HG02884 (cell line): ENCODE results near the gene EPB41L4A.

Source experiments
- ATAC-seq: cut with Tn5 transposase; IDR thresholded peaks from one replicate; pipeline ENCODE4 v1.9.1; 2021; ENCODE audit warnings: mild to moderate bottlenecking, moderate library complexity; ENCODE audit not compliant: unreplicated experiment

The EPB41L4A gene

DNA sequence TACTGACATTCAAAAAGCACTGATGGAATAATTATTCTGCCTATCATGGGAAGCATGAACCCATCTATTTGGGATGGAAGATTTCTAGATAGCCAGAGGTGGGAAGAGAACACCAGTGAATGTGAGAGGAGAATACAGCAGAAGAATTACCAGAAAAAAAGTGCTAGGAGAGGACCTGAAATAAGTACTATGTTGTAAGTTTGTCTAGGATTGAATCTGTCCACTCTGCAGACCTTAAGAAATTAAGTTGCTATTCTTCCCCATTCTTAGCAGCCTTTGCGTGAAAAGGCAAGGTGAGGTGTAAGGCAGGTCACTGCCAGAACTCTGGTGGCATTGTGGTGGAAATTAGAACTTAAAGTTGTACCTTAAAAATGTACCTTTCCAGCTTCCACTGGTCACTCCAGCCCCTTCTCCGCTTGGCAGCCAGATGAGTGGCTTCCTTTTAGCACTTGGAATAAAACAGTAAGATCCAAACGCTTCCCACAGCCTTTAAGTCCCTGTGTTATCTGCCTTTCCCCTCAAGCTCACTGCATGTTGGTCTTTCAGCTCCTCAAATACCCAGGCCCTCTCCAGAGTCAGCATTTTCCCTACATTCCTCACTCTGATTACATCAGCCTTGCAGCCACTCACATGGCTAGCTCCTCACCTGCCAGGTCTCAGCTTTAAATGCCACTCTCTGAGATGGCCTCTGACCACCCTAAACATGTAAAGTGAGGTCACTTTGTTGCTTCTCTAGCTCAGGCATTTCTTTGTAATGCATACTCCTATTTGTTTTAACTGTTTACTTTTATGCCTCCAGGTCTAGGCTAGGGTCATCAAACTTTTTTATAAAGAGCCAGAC, 253.0 kb downstream of the EPB41L4A start:
- ATAC-seq = no peak

DNA sequence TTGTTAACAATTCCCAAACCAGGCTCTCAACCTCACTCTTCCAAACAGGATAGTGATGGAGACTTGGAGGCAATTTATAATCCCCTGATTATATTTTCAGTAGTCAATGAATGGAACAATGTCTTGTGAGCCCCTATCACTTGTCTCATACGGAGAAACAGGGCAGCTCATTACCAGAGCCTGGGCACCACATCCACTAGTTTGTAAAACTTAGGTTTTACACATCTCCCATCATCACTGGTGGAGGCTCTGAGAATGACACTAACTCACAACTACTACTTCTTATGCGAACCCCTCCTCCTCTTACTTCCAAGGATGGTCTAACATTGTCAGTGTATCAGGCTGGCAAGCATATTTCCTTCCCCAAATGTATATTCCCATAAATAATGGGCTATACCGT, 253.7 kb downstream of the EPB41L4A start:
- ATAC-seq = no peak

DNA sequence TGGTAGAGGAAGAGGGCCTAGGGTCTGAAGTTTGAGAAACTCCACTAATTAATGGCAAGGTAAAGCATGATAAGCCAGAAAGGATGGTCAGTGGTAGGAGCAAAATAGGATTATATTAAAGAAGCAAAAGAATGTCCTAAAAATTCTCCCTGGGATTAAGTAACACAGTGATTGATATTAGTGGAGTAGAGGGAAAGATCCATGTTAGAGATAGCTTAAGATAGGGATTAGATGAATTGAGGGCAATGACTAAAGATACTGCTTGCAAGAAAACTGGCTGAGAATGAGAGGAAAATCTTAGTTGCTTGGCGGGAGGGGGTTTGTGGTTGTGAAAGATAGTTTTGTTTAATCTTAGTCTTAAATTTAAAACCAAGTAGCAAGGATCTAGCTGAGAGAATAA, 255.6 kb downstream of the EPB41L4A start:
- ATAC-seq = no peak

DNA sequence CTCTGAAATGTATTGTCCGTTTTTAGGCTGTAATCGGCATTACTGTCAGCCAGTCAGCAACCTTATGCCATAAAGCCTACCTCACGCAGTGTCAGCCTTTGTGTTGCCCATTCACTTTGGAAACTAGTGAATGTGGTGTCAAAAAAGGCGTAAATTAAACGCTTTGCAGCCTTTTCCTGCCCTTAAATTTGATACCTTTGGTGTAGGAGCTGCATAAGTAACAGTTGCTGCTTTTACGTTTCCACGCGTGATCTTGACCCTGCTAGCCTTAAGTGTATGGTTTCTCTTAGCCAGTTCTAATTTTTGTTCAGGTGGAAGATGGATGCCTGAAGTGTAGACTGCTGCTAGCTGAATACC, 257.7 kb downstream of the EPB41L4A start:
- ATAC-seq = no peak

DNA sequence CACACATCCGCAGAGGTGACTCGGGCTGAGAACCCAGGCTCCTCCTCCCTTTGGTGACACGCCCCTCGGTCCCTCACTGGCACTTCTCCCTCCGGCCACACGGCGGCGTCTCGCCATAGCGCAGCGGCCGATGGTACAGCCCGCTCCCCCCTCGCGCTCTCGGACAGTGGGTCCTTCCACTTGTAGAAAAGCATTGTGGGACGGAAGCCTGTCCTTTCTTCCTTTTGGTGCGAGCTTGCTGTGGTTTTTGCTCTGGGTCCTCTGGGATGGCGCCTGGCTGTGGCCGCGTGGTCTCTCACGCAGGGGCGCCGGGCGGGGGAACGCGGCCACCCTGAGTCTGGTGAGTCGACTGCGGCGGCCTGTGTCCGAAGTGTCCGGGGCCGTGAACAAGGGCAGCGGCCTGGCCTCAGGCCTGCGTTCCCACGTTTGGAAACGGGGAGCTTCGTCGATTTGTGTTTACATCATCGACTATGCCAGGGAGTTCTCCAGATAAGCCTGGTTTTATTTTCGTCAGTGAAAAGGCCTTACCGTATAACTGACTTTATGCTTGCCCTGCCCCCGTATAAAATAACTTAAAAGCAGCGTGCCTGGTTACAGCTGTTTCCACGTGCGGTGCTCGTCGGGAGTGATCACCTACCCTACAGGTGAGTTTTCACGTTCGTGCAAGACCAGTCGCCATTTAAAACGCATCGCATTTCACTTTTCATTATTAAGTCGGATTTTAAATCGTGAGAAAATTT, 258.3 kb downstream of the EPB41L4A start:
- peak; percentile 95 for ATAC-seq

DNA sequence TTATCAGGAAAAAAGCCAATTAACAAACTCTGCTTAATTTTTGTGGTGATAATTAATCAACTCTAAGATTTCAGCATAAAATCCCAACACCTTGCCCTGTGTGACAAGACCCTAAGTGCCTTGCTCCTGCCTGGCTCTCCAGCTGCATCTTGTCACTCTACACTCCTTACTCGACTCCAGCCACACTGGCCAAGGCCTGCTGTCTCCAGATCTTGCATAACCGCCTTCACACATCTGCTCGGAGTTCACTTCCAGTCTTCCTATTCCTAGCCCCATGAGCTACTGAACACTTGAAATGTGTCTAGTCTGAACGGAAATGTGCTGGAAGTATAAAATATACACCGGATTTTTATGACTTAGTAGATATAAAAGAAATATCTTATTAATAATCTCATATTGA, 259.6 kb downstream of the EPB41L4A start:
- ATAC-seq = no peak

DNA sequence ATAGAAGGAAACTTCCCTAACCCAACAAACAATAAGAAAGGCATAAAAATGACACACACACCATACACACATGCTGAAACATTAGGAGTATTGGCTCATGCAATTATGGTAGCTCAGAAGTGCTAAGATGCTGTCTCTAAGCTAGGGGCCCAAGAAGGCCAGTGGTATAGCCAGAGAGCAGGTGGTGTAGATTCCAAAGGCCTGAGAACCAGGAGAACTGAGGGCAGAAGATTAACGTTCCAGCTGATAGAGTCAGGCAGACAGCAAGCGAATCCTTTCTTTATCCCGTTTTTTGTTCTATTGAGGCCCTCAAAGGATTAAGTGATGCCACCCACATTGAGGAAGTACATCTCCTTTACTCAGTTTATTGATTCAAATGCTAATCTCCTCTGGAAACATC, 262.9 kb downstream of the EPB41L4A start:
- ATAC-seq = no peak

DNA sequence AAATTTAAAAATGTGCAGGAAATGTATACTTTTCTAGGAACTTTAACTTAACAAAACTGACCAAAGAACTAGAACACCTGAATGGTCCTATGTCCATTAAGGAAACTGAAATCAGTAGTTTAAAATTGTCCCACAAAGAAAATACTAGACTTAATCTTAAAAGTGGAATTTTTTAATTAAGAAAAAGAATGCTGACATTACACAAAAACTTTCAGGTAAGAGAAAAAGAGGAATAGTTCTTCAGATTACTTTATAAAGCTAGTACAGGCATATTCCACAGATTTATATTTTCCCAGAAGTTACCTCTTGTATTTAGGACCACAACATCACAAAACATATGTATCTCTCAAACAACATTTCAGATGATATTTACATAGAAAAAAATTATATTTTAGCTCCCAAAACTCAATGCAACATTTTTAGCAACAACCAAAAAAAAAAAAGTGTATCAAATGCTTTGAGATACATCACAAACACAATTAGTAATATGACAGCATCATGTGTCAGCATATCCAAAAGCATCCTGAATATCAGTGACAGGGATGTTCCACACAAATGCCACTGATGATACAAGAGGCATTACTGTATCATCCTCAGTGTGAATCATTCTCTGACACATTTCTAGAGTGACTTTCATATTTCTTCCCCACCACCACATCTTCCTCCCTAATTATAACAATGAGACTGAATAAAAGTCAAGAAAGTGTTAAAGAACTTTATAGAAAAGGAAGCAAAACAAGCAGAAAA, 264.0 kb downstream of the EPB41L4A start:
- ATAC-seq = no peak

DNA sequence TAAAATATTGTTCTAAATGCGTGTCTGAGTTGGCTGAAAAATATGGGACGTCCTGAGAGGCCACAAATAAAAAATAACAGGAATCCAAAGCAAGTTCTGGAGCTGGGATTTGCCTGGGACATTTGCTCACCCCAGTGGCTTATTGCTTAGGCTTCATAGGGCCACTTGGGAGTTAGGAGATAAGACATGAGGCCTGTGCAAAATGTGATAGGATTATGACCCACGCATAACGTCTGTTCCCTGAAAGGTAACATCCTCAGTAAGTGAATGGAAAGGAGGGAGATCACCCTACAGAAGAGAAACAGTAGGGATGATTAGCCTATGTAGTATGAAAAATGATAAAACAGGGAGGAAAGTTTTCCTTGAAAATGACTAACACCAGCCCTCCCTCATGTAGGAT, 269.4 kb downstream of the EPB41L4A start:
- no peak for ATAC-seq

DNA sequence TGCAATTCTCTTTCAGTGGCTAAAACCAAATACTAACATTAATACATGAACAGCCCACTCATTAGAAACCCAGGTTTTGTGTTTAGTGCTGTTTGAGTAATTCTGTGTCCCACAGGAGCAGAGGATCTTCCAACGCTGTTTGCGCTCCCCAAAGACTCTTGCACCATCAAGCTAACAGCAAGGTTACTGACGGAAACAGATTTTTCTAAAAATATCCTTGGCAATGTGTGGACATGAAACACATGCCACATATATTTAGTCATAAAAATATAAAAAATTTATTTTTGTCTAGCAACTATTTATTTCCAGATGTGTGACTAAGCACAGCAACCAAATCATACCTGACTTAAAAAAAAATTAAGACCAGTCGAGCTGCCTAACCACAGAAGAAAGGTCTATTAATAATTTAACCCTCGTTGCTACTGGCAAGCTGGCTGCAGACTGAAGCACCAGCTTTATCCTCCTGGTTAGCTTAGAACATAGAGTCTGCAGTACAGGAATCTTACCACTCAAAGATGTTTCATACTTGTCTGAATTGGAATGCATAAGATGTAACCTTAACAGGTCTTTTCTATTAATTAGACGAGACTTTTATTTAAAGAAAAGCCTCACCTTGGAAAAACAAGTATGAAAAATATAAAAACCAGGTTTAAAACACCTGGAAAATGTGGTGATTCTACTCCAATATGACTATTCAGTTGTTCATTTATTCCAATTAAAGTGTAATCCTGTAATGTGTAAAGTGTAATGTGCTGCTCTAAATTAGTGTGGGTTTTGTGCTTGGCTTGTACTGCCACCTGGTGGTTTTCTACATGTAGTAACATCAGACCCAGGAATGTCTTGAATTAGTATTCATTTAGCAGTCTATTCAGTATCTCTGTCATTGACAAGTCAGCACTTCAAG, 272.5 kb downstream of the EPB41L4A start:
- ATAC-seq = peak; percentile 58

DNA sequence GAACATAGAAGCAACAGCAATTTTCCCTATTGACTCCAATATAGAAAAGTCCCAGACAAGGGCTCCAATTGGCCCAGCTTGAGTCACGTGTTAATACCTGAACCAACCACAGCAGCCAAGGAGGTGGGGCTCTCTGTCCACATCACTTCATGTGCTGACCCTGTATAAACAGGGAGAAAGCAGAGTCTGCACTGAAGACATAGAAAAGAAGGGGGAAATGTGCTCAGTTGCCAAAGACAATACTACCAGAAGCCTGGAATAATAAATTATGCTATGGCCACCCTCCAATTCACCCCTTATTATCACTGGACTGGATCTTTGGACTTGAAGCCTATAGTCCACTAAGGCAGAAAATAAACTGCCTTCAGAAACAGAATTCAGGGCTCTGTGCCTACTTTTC, 275.4 kb downstream of the EPB41L4A start:
- ATAC-seq = no peak

DNA sequence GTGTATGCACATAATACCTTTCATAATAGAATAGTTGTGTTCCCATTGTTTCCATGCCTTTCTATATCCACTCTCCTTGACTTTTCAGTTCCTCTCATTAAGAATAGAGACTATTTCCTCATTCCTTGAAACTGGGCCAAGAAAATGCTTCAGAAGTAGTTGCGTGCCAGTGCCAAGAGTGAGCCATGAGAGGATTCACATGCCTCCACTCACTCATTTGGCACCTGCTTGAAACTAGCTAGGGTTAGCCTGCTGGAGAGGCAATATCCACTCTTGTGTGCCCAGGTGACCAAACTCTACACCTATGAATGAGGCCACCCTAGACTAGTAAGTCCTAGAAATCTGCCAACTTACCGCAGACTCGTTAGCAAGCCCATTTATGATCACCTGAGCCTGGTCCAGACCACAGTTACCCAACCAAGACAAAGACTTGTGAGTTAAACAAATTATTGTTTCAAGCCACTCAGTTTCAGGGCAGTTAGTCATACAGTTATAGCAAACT, 276.3 kb downstream of the EPB41L4A start:
- no peak for ATAC-seq

DNA sequence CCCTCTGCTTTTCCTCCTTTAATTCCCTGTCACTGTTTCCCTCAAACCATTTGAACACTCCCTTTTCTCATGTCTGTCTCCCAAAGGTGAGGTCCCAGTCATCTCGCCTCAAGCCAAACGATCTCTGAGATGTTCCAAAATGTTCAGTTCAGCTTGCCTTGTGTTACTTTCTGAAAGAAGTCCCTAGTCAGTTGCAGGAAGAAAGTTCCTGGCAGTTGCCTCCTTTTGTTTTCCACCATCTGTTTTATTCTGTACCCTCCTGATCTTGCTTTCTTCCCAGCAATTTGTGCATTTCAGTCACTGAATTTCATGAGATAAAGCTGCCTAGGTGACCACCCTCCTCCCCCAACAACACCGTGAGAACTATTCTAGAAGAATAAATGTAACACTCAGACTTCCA, 277.5 kb downstream of the EPB41L4A start:
- ATAC-seq = no peak

DNA sequence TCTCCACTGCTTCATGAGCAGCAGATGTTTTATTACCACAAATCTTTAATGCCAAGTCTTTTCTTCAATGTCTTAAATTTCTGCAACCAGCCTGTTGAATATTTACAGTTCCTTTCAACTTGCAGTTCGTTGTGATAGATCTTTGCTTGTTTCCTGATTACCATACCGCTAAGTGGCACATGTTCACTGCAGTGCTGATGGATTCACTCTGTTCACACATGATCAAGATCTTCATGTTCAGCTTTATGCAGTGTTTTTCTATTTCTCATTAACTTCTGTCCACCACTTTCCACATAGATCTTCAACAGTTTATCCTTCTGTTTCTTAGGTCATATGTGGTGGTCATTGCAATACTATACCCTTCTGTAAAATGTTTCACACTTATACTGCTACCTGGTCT, 280.6 kb downstream of the EPB41L4A start:
- no peak for ATAC-seq

DNA sequence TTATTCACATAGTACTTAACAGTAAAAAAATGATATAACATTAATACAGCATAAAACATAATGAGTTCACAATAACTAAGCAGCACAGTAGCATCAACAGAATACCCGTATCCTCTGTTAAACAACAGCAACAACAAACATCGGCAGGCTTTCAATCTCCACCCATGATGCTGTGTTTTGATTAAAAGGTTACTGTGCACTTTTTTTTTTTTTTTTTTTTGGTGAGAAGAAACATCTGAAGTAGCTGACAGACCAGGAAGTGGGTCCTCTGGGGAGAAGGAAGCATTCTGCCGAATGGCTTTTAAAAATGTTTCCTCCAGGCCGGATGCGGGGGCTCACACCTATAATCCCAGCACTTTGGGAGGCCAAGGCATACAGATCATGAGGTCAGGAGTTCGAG, 282.3 kb downstream of the EPB41L4A start:
- no peak for ATAC-seq

DNA sequence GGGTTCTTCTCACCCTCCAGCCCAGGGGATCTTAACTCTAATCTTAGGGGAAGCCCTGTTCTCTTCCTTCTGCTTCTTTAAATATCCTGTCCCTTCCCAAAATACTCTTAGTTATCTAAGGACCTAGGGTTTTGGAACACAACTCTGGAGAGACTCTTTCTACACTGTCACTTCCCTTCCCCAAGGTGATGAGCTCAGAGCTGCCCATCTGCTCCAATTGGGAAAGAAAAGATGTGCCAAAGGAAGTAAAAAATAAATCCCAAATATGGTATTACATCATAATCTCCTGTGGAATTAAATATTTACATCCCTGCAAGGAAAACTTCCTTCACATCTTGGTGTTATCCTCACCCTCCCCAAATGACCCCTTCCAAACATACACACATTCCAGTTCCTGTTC, 291.2 kb downstream of the EPB41L4A start:
- ATAC-seq = no peak

DNA sequence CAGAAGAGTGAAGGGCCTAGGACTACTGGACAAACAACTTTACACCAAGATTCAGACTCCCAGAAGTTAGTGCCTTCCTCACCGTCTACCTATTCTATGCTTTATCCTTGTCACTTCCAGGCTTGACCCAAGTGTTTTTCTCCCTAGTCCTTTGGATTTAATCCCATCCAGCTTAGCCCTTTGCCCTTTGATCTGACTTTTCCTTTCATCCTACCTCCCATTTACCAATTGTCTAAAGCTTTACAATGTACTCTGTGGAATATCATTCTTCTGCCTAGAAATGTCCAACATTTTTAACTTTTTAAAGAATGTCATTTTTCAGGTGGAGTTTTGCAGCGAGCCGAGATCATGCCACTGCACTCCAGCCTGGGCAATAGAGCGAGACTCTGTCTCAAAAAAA, 292.1 kb downstream of the EPB41L4A start:
- no peak for ATAC-seq

DNA sequence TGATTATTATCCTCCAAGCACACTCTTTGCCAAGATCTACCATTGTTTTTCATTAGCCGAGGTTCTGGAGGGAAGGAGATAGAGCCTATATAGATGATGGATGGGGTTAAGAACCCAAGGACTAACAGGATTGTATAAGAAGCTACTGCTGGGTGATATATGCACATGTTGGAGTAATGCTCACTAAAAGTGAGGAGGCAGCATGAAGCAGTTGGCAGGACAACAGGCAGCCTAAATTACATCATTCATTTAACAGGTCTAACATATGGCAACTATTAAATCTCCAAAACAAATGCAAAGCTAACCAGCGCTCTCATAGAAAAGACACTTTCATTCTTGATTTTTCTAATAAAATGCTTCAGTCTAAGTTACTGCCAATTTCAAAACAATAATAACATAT, 293.2 kb downstream of the EPB41L4A start:
- no peak for ATAC-seq

DNA sequence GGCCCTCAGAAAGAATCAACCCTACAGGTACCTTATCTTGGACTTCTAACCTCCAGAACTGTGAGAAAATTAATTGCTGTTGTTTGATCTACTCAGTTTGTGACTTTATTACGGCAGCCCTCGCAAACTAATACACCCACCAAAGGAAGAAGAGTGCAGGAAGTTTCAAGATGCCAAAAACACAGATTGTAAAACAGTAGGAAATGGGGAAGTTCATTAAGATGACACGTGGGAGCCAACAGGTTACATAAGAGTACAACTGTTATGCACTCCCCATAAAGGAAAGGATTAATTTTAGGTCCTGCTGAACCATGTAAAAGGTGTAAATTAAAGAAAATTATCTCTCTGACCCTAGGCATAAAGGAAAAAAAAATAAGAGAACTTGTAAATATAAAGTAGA, 294.3 kb downstream of the EPB41L4A start:
- no peak for ATAC-seq

DNA sequence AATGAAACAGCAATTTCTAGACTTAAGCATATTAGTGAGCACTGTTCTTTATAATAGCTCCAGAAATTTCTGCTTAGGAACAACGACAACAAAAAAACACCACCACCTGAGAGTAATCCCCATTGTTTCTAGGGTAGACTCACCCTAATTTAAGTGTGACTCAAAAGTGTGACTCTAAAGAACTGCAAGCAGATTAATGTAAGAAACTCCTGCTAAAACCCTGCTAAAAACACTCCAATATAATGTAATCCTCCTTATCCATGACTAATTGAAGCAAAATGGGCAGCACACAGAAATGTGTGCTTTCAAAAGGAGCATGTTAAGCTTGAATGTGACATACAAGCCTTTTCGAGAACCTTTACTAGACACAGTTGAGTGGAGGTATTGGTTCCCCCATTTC, 296.0 kb downstream of the EPB41L4A start:
- ATAC-seq = no peak

DNA sequence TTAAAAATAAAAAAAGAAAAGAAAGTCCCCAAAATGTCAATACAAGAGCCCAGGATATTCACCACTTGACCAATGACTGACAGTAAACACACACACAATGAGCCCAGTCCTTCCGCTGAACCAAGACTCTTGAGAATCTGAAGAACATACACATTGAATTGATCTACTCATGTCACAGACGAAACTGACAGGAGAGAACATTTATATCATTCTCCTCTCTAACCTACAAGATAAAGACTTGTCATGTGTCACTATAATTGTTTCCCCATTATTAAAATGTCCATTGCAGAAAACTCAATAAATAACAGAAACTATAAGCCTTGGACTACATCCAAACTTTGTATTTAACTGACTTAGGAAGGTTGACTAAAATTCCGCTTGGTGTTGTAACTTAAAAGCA, 296.7 kb downstream of the EPB41L4A start:
- ATAC-seq = no peak
